Liver (tissue), 9 donors: ENCODE results near the gene UBE3C. TPM values are rescaled to one million over a fixed set of nuclear protein-coding genes. Genes with fewer than 3 reads are reported as not detected.

Source experiments
- DNase-seq: peaks from one replicate; pipeline ENCODE4 v3.0.0-alpha.2; 2017; ENCODE audit warnings: low spot score
- H3K27ac ChIP-seq, 2 donors: one replicate each; pipeline ENCODE4 v1.7.0; 2013; ENCODE audit warnings: inconsistent platforms in 2 of 2, low read length in 2 of 2, control low read depth in 1 of 2, low read depth in 1 of 2, mild to moderate bottlenecking in 1 of 2
- H3K27me3 ChIP-seq, 4 donors: one replicate each; pipeline versions ENCODE4 v1.6.1 to v1.7.0; 2013; ENCODE audit warnings: low read length in 3 of 4, inconsistent platforms in 1 of 4, mild to moderate bottlenecking in 1 of 4, moderate library complexity in 1 of 4; ENCODE audit not compliant: control insufficient read depth in 4 of 4, insufficient read depth in 4 of 4
- H3K36me3 ChIP-seq, 4 donors: one replicate each; pipeline versions ENCODE4 v1.6.1 to v1.7.0; 2013; ENCODE audit warnings: low read length in 3 of 4, mild to moderate bottlenecking in 3 of 4, low read depth in 1 of 4, moderate library complexity in 1 of 4; ENCODE audit not compliant: control insufficient read depth in 4 of 4, insufficient read depth in 3 of 4
- H3K4me1 ChIP-seq, 4 donors: one replicate each; pipeline versions ENCODE4 v1.6.1 to v1.7.0; 2013; ENCODE audit warnings: low read length in 3 of 4, mild to moderate bottlenecking in 3 of 4, moderate library complexity in 1 of 4; ENCODE audit not compliant: control insufficient read depth in 4 of 4, insufficient read depth in 4 of 4
- H3K4me3 ChIP-seq, 3 donors: one replicate each; pipeline versions ENCODE4 v1.6.1 to v1.7.0; 2013; ENCODE audit warnings: low read length in 3 of 3, control low read depth in 1 of 3, low read depth in 1 of 3, mild to moderate bottlenecking in 1 of 3
- H3K9ac ChIP-seq, 2 donors: one replicate each; pipeline ENCODE4 v1.7.0; 2013; ENCODE audit warnings: low read length in 2 of 2, mild to moderate bottlenecking in 2 of 2, moderate library complexity in 2 of 2, control low read depth in 1 of 2, low read depth in 1 of 2
- H3K9me3 ChIP-seq, 4 donors: one replicate each; pipeline versions ENCODE4 v1.6.1 to v1.7.0; 2013; ENCODE audit warnings: low read length in 3 of 4; ENCODE audit not compliant: control insufficient read depth in 4 of 4
- FOXA1 ChIP-seq: IDR thresholded peaks from 2 replicates; pipeline ENCODE4 v1.6.1; 2016; ENCODE audit warnings: antibody characterized with exemption
- FOXA2 ChIP-seq: IDR thresholded peaks from 2 replicates; pipeline ENCODE4 v1.6.1; 2016; ENCODE audit warnings: antibody characterized with exemption
- HNF4G ChIP-seq: IDR thresholded peaks from 2 replicates; pipeline ENCODE4 v1.6.1; 2016; ENCODE audit warnings: antibody characterized with exemption
- JUND ChIP-seq, 2 donors: IDR thresholded peaks; 2 replicates each; pipeline ENCODE4 v1.6.1; 2016; ENCODE audit warnings: antibody characterized with exemption in 2 of 2
- NR2F2 ChIP-seq: IDR thresholded peaks from 2 replicates; pipeline ENCODE4 v1.6.1; 2016; ENCODE audit warnings: antibody characterized with exemption
- RAD21 ChIP-seq, 2 donors: IDR thresholded peaks; 2 replicates each; pipeline ENCODE4 v1.6.1; 2016; ENCODE audit warnings: antibody characterized with exemption in 2 of 2, mild to moderate bottlenecking in 2 of 2
- REST ChIP-seq: IDR thresholded peaks from 2 replicates; pipeline ENCODE4 v1.6.1; 2016; ENCODE audit warnings: antibody characterized with exemption, mild to moderate bottlenecking
- RXRA ChIP-seq, 2 donors: IDR thresholded peaks; 2 replicates each; pipeline ENCODE4 v1.6.1; 2017 to 2018; ENCODE audit warnings: antibody characterized with exemption in 2 of 2, mild to moderate bottlenecking in 1 of 2
- SP1 ChIP-seq: IDR thresholded peaks from 2 replicates; pipeline ENCODE4 v1.6.1; 2018; ENCODE audit warnings: antibody characterized with exemption, mild to moderate bottlenecking
- YY1 ChIP-seq: IDR thresholded peaks from 2 replicates; pipeline ENCODE4 v1.6.1; 2016; ENCODE audit warnings: antibody characterized with exemption, mild to moderate bottlenecking
- WGBS: extraction: QIAGEN DNeasy Blood & Tissue Kit; methylation state at CpG from one replicate; pipeline ENCODE4 v1.1.7; 2013; 5-methylcytosine and 5-hydroxymethylcytosine counted together
- polyA plus RNA-seq, 2 donors: library from polyadenylated mRNA; stranded (reverse) in 1 of 2; unstranded in 1 of 2; fragments of 200-250 nt in 1 of 2; fragments of >200 nt in 1 of 2; fragmentation: Nextera tagmentation in 1 of 2; extraction: Ambion mirVana in 1 of 2; gene quantifications; one replicate each; pipeline versions ENCODE4 v1.2.1 to v1.2.3, GENCODE V29; 2013 to 2015
- total RNA-seq, 2 donors: library from RNA; depleted of rRNA; stranded (reverse); fragments of >200 nt; gene quantifications; one replicate each; pipeline ENCODE4 v1.2.3, GENCODE V29; 2014
- TF ChIP-seq, protein P1 (sequence below): IDR thresholded peaks from 2 replicates; pipeline ENCODE4 v1.6.1; 2016; ENCODE audit warnings: antibody characterized with exemption
- TF ChIP-seq, protein P2 (sequence below): IDR thresholded peaks from 2 replicates; pipeline ENCODE4 v1.6.1; 2016; ENCODE audit warnings: antibody characterized with exemption
- TF ChIP-seq, protein P3 (sequence below): fragments of 150-350 bp; IDR thresholded peaks from 2 replicates; pipeline ENCODE4 v1.5.1; 2017; ENCODE audit warnings: improper control_type of control experiment, low read depth, low read length; ENCODE audit not compliant: missing input control
- donor health status: healthy.
- donor health status: healthy.
- donor health status: healthy.
- donor health status: healthy.
- donor health status: healthy.

The UBE3C gene
- total and polyA plus RNA-seq, 4 donors, result 10.3 to 61.8 (median 33.9) TPM

DNA sequence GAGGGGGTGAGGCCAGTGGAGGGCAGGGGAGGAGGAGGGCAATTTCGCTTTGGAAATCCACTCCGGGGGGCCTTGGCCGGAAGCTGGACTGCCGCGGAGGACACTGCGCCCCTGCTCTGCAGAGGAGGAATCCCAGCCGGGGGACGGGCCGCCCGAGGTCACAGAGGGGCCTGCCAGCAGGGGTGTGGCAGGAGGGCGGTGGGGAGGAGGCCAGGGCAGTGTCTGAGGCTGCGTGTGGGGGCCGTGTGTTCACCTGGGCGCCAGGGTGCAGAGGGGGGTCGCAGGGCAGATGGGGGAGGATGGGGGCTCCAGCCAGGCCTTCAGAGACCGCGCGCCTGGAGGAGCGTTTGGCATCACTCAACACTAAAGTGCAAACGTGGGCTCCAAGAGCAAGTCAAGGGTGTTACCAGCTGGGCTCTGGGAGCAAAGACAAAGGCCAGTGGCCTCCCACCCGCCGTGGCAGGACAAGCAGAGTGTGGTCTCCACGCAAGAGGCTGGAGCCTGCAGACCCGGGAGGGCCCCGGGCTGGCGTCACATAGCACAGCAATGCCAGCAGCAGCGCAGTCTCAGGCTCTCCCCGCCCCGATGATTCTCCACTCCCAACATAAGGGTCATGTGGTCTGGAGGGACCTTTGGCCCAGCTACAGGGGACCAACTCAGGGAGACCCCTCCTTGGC, 152.8 kb downstream of the UBE3C start:
- no peak overlapping the region for H3K4me3 ChIP-seq
- no peaks in the 10 kb centered on the region for H3K27me3 ChIP-seq
- no peak overlapping the region for H3K9ac ChIP-seq
- H3K4me1 ChIP-seq, result no peaks in the 10 kb centered on the region
- H3K27ac ChIP-seq, result no peak overlapping the region
- 85% methylated on average over 29 of the region's 29 CpGs for WGBS
- H3K9me3 ChIP-seq, result no peaks in the 10 kb centered on the region
- TF ChIP-seq, protein P1, sequence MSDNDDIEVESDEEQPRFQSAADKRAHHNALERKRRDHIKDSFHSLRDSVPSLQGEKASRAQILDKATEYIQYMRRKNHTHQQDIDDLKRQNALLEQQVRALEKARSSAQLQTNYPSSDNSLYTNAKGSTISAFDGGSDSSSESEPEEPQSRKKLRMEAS, result no peak
- TF ChIP-seq, protein P2, sequence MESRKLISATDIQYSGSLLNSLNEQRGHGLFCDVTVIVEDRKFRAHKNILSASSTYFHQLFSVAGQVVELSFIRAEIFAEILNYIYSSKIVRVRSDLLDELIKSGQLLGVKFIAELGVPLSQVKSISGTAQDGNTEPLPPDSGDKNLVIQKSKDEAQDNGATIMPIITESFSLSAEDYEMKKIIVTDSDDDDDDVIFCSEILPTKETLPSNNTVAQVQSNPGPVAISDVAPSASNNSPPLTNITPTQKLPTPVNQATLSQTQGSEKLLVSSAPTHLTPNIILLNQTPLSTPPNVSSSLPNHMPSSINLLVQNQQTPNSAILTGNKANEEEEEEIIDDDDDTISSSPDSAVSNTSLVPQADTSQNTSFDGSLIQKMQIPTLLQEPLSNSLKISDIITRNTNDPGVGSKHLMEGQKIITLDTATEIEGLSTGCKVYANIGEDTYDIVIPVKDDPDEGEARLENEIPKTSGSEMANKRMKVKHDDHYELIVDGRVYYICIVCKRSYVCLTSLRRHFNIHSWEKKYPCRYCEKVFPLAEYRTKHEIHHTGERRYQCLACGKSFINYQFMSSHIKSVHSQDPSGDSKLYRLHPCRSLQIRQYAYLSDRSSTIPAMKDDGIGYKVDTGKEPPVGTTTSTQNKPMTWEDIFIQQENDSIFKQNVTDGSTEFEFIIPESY, result no peak
- no peak for TF ChIP-seq SP1
- H3K36me3 ChIP-seq, result no peaks in the 10 kb centered on the region
- DNase-seq, result no peak

DNA sequence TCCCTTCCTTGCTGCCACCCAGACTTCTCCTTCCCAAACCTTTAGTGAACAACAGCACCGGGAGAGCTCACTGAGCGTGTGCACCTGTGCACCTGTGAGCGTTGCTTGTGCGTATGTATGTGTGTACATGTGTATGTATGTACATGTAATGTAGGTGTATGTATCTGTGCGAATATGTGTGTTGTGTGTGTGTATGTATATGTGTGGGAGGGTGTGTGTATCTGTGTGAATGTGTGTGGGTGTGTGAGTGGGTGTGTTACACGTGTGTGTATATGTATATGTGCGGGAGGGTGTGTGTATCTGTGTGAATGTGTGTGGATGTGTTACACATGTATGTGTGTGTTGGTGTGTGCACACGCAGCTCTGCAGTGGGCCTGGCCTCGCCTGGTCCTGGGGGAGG, 153.5 kb downstream of the UBE3C start:
- Histone ChIP-seq H3K4me1 (no peaks in the 10 kb centered on the region), H3K9ac (no peak overlapping the region), H3K27ac (no peak overlapping the region), H3K36me3 (no peaks in the 10 kb centered on the region), H3K27me3 (no peaks in the 10 kb centered on the region), H3K4me3 (no peak overlapping the region), H3K9me3 (no peaks in the 10 kb centered on the region)
- no peak for DNase-seq
- 91% methylated on average over 9 of the region's 9 CpGs for WGBS
- TF ChIP-seq REST (no peak), HNF4G (no peak), SP1 (no peak), RAD21 (IDR thresholded peaks at IDR 0.05) (no peak), JUND (IDR thresholded peaks at IDR 0.05) (no peak), FOXA2 (no peak), YY1 (no peak), NR2F2 (no peak), RXRA (IDR thresholded peaks at IDR 0.05) (no peak), FOXA1 (no peak)
- TF ChIP-seq, protein P2, result no peak
- TF ChIP-seq, protein P3, sequence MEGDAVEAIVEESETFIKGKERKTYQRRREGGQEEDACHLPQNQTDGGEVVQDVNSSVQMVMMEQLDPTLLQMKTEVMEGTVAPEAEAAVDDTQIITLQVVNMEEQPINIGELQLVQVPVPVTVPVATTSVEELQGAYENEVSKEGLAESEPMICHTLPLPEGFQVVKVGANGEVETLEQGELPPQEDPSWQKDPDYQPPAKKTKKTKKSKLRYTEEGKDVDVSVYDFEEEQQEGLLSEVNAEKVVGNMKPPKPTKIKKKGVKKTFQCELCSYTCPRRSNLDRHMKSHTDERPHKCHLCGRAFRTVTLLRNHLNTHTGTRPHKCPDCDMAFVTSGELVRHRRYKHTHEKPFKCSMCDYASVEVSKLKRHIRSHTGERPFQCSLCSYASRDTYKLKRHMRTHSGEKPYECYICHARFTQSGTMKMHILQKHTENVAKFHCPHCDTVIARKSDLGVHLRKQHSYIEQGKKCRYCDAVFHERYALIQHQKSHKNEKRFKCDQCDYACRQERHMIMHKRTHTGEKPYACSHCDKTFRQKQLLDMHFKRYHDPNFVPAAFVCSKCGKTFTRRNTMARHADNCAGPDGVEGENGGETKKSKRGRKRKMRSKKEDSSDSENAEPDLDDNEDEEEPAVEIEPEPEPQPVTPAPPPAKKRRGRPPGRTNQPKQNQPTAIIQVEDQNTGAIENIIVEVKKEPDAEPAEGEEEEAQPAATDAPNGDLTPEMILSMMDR, result no peak
